K562 (cell line): Measurements from ENCODE around the gene CCT3. TPM values are rescaled to one million over a fixed set of nuclear protein-coding genes. Genes with fewer than 3 reads are reported as not detected.

Experiments
- BMI1 ChIP-seq: fragments of 150-350 bp; IDR thresholded peaks from 2 replicates; pipeline ENCODE4 v1.6.1; 2014; ENCODE audit warnings: low read length
- HMG20B ChIP-seq: fragments of 250-450 bp; sonication (Bioruptor Pico); IDR thresholded peaks from 2 replicates; pipeline ENCODE4 v1.5.0; 2021; ENCODE audit warnings: mild to moderate bottlenecking
- LARP7 ChIP-seq: fragments of 450-650 bp; IDR thresholded peaks from 2 replicates; pipeline ENCODE4 v1.6.1; 2016
- LCOR ChIP-seq: sonication (generic); formaldehyde crosslinking; IDR thresholded peaks from 2 replicates; pipeline ENCODE4 v1.8.0; 2022; ENCODE audit warnings: mild to moderate bottlenecking, missing genetic modification reagents
- LEF1 ChIP-seq: fragments of 450-650 bp; IDR thresholded peaks from 2 replicates; pipeline ENCODE4 v1.6.1; 2016; ENCODE audit warnings: mild to moderate bottlenecking
- MAFF ChIP-seq: IDR thresholded peaks from 2 replicates; pipeline ENCODE4 v1.6.1; 2012; ENCODE audit warnings: low read length, improper control_type of control experiment
- MIER1 ChIP-seq: fragments of 450-650 bp; IDR thresholded peaks from 2 replicates; pipeline ENCODE4 v1.6.1; 2016; ENCODE audit warnings: antibody characterized with exemption, mild to moderate bottlenecking, low read depth
- MXI1 ChIP-seq: IDR thresholded peaks from 2 replicates; pipeline ENCODE4 v1.6.1; 2011; ENCODE audit warnings: low read depth, mild to moderate bottlenecking, improper control_type of control experiment, low read length
- NFE2L1 ChIP-seq: fragments of 450-650 bp; IDR thresholded peaks from 2 replicates; pipeline ENCODE4 v1.6.1; 2016; ENCODE audit warnings: missing genetic modification characterization, low read depth, mild to moderate bottlenecking, missing compliant biosample characterization, moderate library complexity, borderline replicate concordance
- NR3C1 ChIP-seq: sonication (generic); formaldehyde crosslinking; IDR thresholded peaks from 2 replicates; pipeline ENCODE4 v1.8.1; 2022; ENCODE audit warnings: missing genetic modification reagents
- RBM39 ChIP-seq: fragments of 200-400 bp; formaldehyde crosslinking; optimal IDR thresholded peaks from 2 replicates; pipeline ENCODE3; 2018; ENCODE audit warnings: low read depth, low read length
- SAFB ChIP-seq: fragments of 200-400 bp; formaldehyde crosslinking; IDR thresholded peaks from 2 replicates; pipeline ENCODE4 v1.6.1; 2017; ENCODE audit warnings: low read depth, low read length, borderline replicate concordance
- SFPQ ChIP-seq: fragments of 200-400 bp; formaldehyde crosslinking; IDR thresholded peaks from 2 replicates; pipeline ENCODE4 v1.6.1; 2017; ENCODE audit warnings: mild to moderate bottlenecking, low read depth, low read length, moderate library complexity
- SRSF7 ChIP-seq: fragments of 200-400 bp; formaldehyde crosslinking; optimal IDR thresholded peaks from 2 replicates; pipeline ENCODE3; 2017; ENCODE audit warnings: mild to moderate bottlenecking, low read depth, low read length
- TAF7 ChIP-seq: fragments of 450-650 bp; IDR thresholded peaks from 2 replicates; pipeline ENCODE4 v1.6.1; 2016; ENCODE audit warnings: missing genetic modification characterization, missing compliant biosample characterization
- TBL1XR1 ChIP-seq, 2 experiments: IDR thresholded peaks; 2 replicates each; pipeline ENCODE4 v1.6.1; 2012; ENCODE audit warnings: improper control_type of control experiment in 2 of 2, low read length in 2 of 2, mild to moderate bottlenecking in 1 of 2
- TCFL5 ChIP-seq: fragments of 250-450 bp; sonication (Bioruptor Pico); conservative IDR thresholded peaks from 2 replicates; pipeline ENCODE4 v1.6.1; 2021; ENCODE audit warnings: mild to moderate bottlenecking, moderate library complexity, matching md5 sums
- ZBTB1 ChIP-seq: sonication (generic); formaldehyde crosslinking; IDR thresholded peaks from 2 replicates; pipeline ENCODE4 v1.8.1; 2023; ENCODE audit warnings: missing genetic modification reagents, low read depth, mild to moderate bottlenecking, borderline replicate concordance
- ZNF232 ChIP-seq: sonication (generic); formaldehyde crosslinking; IDR thresholded peaks from 2 replicates; pipeline ENCODE4 v1.8.0; 2022; ENCODE audit warnings: mild to moderate bottlenecking, missing genetic modification reagents
- ZNF316 ChIP-seq: fragments of 450-650 bp; IDR thresholded peaks from 2 replicates; pipeline ENCODE4 v1.6.1; 2016
- ZNF696 ChIP-seq: fragments of 250-450 bp; sonication (Bioruptor Pico); conservative IDR thresholded peaks from 2 replicates; pipeline ENCODE4 v1.4.0; 2020; ENCODE audit warnings: mild to moderate bottlenecking, moderate library complexity
- ZNF780A ChIP-seq: fragments of 250-450 bp; sonication (Bioruptor Pico); IDR thresholded peaks from 2 replicates; pipeline ENCODE4 v1.5.0; 2021; ENCODE audit warnings: mild to moderate bottlenecking
- polyA plus RNA-seq, 8 experiments: library from polyadenylated mRNA; depleted of rRNA in 4 of 8; stranded (reverse) in 5 of 8; unstranded in 3 of 8; fragments of >200 nt; fragmentation: Nextera tagmentation in 2 of 8; fragmentation: Illumina TruSeq in 1 of 8; extraction: Ambion mirVana in 2 of 8; extraction: Trizol in 1 of 8; gene quantifications; 2 replicates each; pipeline versions ENCODE4 v1.2.1 to v1.2.3, GENCODE V29; 2011 to 2014; ENCODE audit warnings: inconsistent platforms in 1 of 8, missing spikeins in 1 of 8
- total RNA-seq, 7 experiments: library from RNA; depleted of rRNA in 6 of 7; stranded (reverse); fragments of >200 nt in 6 of 7; fragmentation: Illumina TruSeq in 2 of 7; extraction: Trizol in 2 of 7; gene quantifications; 2 replicates each; pipeline versions ENCODE4 v1.2.1 to v1.2.3, GENCODE V29; 2011 to 2021; ENCODE audit warnings: low replicate concordance in 1 of 7
- TF ChIP-seq, protein P1 (sequence below), 2 experiments: fragments of 450-650 bp in 1 of 2; IDR thresholded peaks; 2 replicates each; pipeline ENCODE4 v1.6.1; 2011 to 2017; ENCODE audit warnings: low read depth in 2 of 2, antibody characterized with exemption in 1 of 2, borderline replicate concordance in 1 of 2, low read length in 1 of 2, mild to moderate bottlenecking in 1 of 2, mixed read lengths in 1 of 2; ENCODE audit not compliant: control insufficient read depth in 1 of 2
- TF ChIP-seq, protein P2 (sequence below): sonication (generic); formaldehyde crosslinking; IDR thresholded peaks from 2 replicates; pipeline ENCODE4 v1.5.0; 2020; ENCODE audit warnings: missing genetic modification reagents
- TF ChIP-seq, protein P3 (sequence below), 2 experiments: fragments of 450-650 bp; IDR thresholded peaks; 2 replicates each; pipeline ENCODE4 v1.6.1; 2016

The CCT3 gene
- total and polyA plus RNA-seq, 9 of the 15 experiments (the other 6 are each of a cell fraction or from before 2014, with no cell fraction given): 475 to 1,167 (median 610) TPM

DNA sequence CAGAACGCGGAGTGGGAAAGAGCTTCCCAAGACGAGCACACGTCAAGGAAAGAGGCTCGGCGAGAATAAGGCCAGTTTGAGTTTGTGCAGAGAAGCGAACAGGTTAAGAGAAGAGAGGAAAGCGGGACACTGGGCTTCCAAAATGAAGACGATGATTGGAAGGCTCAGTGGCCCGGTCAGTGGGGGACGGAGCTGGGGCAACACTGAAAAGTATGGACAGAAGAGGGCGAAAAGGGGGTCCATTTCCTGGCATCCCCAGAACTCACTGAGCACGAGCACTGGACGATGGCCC lies 258 bp downstream of the CCT3 start (continued):
- no peak for TF ChIP-seq SAFB
- TF ChIP-seq, protein P1, sequence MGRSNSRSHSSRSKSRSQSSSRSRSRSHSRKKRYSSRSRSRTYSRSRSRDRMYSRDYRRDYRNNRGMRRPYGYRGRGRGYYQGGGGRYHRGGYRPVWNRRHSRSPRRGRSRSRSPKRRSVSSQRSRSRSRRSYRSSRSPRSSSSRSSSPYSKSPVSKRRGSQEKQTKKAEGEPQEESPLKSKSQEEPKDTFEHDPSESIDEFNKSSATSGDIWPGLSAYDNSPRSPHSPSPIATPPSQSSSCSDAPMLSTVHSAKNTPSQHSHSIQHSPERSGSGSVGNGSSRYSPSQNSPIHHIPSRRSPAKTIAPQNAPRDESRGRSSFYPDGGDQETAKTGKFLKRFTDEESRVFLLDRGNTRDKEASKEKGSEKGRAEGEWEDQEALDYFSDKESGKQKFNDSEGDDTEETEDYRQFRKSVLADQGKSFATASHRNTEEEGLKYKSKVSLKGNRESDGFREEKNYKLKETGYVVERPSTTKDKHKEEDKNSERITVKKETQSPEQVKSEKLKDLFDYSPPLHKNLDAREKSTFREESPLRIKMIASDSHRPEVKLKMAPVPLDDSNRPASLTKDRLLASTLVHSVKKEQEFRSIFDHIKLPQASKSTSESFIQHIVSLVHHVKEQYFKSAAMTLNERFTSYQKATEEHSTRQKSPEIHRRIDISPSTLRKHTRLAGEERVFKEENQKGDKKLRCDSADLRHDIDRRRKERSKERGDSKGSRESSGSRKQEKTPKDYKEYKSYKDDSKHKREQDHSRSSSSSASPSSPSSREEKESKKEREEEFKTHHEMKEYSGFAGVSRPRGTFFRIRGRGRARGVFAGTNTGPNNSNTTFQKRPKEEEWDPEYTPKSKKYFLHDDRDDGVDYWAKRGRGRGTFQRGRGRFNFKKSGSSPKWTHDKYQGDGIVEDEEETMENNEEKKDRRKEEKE (IDR thresholded peaks at IDR 0.05; ENCODE audit: borderline replicate concordance in 1 of 2, control insufficient read depth in 1 of 2, low read depth in 2 of 2, low read length in 1 of 2): 0 out of 4 replicates have a peak, but pooled peaks of 1 of the 2 experiments have one; percentile 15
- TF ChIP-seq ZNF780A (CRISPR knock-in tag): no peak
- TF ChIP-seq TBL1XR1 (IDR thresholded peaks at IDR 0.05; ENCODE audit: low read length in 2 of 2): no peak
- no peak for TF ChIP-seq MAFF
- no peak for TF ChIP-seq SFPQ
- TF ChIP-seq ZNF316: peak; percentile 21; the same call in 1 of the 2 replicates
- TF ChIP-seq RBM39: no peak
- TF ChIP-seq, protein P2, sequence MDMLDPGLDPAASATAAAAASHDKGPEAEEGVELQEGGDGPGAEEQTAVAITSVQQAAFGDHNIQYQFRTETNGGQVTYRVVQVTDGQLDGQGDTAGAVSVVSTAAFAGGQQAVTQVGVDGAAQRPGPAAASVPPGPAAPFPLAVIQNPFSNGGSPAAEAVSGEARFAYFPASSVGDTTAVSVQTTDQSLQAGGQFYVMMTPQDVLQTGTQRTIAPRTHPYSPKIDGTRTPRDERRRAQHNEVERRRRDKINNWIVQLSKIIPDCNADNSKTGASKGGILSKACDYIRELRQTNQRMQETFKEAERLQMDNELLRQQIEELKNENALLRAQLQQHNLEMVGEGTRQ (CRISPR knock-in tag): no peak
- TF ChIP-seq MXI1: peak; percentile 20; the same call in 1 of the 2 replicates
- no peak for TF ChIP-seq HMG20B (CRISPR knock-in tag)
- TF ChIP-seq LARP7: peak; percentile 89
- no peak for TF ChIP-seq MIER1
- no peak for TF ChIP-seq ZNF232 (CRISPR knock-in tag)
- no peak for TF ChIP-seq ZNF696 (CRISPR knock-in tag)
- no peak for TF ChIP-seq SRSF7
- no peak for TF ChIP-seq TAF7 (tag)
- no peak for TF ChIP-seq ZBTB1
- TF ChIP-seq NFE2L1 (tag): no peak
- TF ChIP-seq, protein P3, sequence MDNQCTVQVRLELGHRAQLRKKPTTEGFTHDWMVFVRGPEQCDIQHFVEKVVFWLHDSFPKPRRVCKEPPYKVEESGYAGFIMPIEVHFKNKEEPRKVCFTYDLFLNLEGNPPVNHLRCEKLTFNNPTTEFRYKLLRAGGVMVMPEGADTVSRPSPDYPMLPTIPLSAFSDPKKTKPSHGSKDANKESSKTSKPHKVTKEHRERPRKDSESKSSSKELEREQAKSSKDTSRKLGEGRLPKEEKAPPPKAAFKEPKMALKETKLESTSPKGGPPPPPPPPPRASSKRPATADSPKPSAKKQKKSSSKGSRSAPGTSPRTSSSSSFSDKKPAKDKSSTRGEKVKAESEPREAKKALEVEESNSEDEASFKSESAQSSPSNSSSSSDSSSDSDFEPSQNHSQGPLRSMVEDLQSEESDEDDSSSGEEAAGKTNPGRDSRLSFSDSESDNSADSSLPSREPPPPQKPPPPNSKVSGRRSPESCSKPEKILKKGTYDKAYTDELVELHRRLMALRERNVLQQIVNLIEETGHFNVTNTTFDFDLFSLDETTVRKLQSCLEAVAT (IDR thresholded peaks at IDR 0.05): peak in 1 of 2 experiments; percentile 70; a peak in 3 of 4 replicates
- TF ChIP-seq LCOR (CRISPR knock-in tag): no peak
- TF ChIP-seq LEF1: no peak
- TF ChIP-seq NR3C1 (CRISPR knock-in tag): no peak
- no peak for TF ChIP-seq TCFL5 (CRISPR knock-in tag)
- TF ChIP-seq BMI1: no peak
